ENCODE measurements around the gene IPO9. TPM values are rescaled to one million over a fixed set of nuclear protein-coding genes. Genes with fewer than 3 reads are reported as not detected.
"Not testable (repeated sequence)": the region's sequence is repeated elsewhere in the genome, so short reads cannot be mapped to it uniquely, and the experiment has no call there.

IPO9 gene
- total and polyA plus RNA-seq, 2 donors: 19.6 to 31.3 TPM

DNA sequence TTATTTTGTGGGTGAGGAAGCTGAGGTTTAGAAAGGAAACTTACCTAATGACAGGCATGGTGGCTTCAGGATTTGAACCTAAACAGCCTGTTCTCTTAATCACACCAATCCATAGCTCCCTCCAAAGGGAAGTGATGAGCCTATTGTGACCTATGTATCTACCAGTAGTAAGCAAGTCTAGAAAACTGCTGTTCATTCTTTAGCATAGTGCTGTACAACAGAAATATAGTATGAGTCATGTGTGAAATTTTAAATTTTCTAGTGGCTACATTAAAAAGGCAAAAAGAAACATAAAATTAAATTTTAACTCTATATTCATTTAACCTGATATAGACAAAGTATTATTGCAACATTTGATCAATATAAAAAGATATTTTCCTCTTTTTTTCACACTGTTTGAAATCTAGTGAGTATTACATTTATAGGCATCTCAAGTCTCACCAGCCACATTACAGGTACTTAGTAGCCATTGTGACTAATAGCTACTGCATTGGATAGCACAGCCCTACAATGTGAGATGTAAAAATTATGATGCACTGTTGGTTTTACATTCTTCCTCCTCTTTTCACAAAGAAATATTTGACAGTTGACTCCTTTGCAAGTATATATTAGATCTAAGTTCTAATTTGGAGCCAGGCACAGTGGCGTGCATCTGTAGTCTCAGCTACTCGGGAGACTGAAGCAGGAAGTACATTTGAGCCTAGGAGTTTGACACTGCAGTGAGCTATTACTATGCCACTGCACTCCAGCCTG is 16.6 kb downstream of the IPO9 start:
- peaks cover 5% of the 10 kb centered on the region for H3K36me3 ChIP-seq (ENCODE audit: insufficient read depth)
- no peak overlapping the region for H3K4me3 ChIP-seq (ENCODE audit: low read depth, low read length)
- 73% methylated on average over 2 of the region's 2 CpGs for WGBS
- H3K27ac ChIP-seq (ENCODE audit: low read depth): no peak overlapping the region
- no peak for DNase-seq (ENCODE audit: extremely low spot score)
- H3K4me1 ChIP-seq (ENCODE audit: insufficient read depth): no peaks in the 10 kb centered on the region

DNA sequence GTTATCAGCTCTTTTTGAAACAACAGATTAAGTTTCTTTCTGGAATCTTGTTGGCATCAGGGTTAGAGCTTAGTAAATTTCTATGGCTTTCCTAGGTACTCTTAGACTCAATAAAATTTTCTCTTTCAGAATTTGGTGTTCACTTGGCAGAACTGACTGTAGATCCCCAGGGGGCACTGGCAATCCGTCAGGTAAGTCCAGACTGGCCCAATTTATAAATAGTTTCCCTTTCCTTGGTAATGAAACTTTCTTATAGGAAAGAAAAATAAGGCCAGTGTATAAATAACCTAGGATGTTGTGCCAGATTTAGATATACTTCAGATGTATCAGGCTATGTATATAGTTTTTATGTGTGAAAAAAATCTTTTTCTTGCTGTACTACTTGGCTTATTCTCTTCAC is 18.2 kb downstream of the IPO9 start:
- peaks cover 5% of the 10 kb centered on the region for H3K36me3 ChIP-seq (ENCODE audit: insufficient read depth)
- WGBS: 62% methylated on average over 1 of the region's 1 CpG
- H3K27ac ChIP-seq (ENCODE audit: low read depth): no peak overlapping the region
- H3K4me1 ChIP-seq (ENCODE audit: insufficient read depth): no peaks in the 10 kb centered on the region
- DNase-seq (ENCODE audit: extremely low spot score): no peak
- no peak overlapping the region for H3K4me3 ChIP-seq (ENCODE audit: low read depth, low read length)

- Histone ChIP-seq H3K4me1 (ENCODE audit: insufficient read depth) (no peaks in the 10 kb centered on the region), H3K36me3 (ENCODE audit: insufficient read depth) (peaks cover 5% of the 10 kb centered on the region), H3K27ac (ENCODE audit: low read depth) (no peak overlapping the region), H3K4me3 (ENCODE audit: low read depth, low read length) (no peak overlapping the region)
- WGBS: 93% methylated on average over 6 of the region's 6 CpGs
- DNase-seq (ENCODE audit: extremely low spot score): no peak
Measured at GRCh38 chr1:201848230-201848629, 19.3 kb downstream of the IPO9 start.

- Histone ChIP-seq H3K36me3 (ENCODE audit: insufficient read depth) (peaks cover 5% of the 10 kb centered on the region), H3K4me1 (ENCODE audit: insufficient read depth) (no peaks in the 10 kb centered on the region), H3K4me3 (ENCODE audit: low read depth, low read length) (no peak overlapping the region), H3K27ac (ENCODE audit: low read depth) (no peak overlapping the region)
- WGBS: 85% methylated on average over 2 of the region's 2 CpGs
- DNase-seq (ENCODE audit: extremely low spot score): no peak
Measured at GRCh38 chr1:201849372-201850052, 20.6 kb downstream of the IPO9 start.

DNA sequence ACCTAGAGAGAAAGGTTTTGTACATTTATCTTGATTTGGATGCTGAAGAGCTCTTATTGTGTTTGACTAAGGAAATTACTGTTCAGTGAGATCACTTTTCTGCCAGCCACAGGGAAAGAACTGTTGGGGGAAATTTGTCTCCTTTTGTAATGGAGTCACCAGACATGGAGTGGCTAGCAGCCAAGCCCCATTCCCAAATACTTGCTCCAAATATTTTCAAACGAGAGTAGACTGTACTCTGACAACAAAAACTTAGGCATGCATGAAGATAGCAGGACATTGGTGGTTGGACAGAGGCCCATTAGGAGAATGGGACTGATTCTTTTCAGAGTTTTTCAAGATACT is 21.1 kb downstream of the IPO9 start:
- 11% methylated on average over 1 of the region's 1 CpG for whole genome bisulfite sequencing

DNA sequence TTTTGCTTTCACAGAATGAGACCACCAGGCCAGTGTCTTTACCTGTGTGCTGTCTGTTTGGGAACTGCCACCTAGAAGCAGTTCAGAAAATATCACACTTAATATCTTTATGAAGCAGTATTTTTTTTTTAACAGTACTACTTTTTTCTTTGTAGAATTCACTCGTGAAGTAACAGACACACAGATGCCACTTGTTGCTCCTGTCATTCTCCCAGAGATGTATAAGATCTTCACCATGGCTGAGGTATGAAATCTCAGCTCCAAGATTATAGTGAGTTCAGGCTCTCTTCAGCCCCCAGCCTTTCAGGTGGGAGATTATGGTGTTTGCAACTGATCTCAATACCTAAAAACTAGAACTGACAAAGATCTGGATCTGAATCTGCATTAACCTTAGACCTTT is 23.0 kb downstream of the IPO9 start:
- Histone ChIP-seq H3K27ac (ENCODE audit: low read depth) (no peak overlapping the region), H3K36me3 (ENCODE audit: insufficient read depth) (peaks cover 12% of the 10 kb centered on the region), H3K4me3 (ENCODE audit: low read depth, low read length) (no peak overlapping the region), H3K4me1 (ENCODE audit: insufficient read depth) (no peaks in the 10 kb centered on the region)
- DNase-seq (ENCODE audit: extremely low spot score): no peak
- 88% methylated on average over 1 of the region's 1 CpG for WGBS

More for the DNA sequence above, 21.1 kb downstream of the IPO9 start:
- Histone ChIP-seq H3K27ac (ENCODE audit: low read depth) (no peak overlapping the region), H3K36me3 (ENCODE audit: insufficient read depth) (peaks cover 5% of the 10 kb centered on the region), H3K4me1 (ENCODE audit: insufficient read depth) (no peaks in the 10 kb centered on the region), H3K4me3 (ENCODE audit: low read depth, low read length) (no peak overlapping the region)
- DNase-seq (ENCODE audit: extremely low spot score): no peak

GRCh38 chr1:201856722-201857121 is 27.8 kb downstream of the IPO9 start:
- not testable (repeated sequence) for H3K4me3 ChIP-seq (ENCODE audit: low read depth, low read length); DNase-seq (ENCODE audit: extremely low spot score); H3K4me1 ChIP-seq (ENCODE audit: insufficient read depth); H3K27ac ChIP-seq (ENCODE audit: low read depth)
- peaks cover 11% of the 10 kb centered on the region for H3K36me3 ChIP-seq (ENCODE audit: insufficient read depth)
- 98% methylated on average over 2 of the region's 2 CpGs for WGBS

DNA sequence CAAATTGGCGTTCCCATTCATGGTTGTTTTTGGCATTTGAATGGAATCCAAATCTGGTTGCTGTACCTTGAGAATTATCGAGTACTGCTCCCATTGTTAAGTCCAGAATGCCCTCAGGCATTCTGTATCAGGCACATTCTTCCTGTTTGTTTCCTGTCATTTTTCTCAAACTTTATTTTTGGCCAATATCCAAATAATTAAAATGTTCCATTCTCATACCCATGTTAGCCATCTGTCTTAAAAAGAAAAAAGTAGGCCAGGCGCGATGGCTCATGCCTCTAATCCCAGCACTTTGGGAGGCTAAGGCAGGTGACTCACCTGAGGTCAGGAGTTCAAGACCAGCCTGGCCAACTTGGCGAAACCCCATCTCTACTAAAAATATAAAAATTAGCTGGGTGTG is 30.5 kb downstream of the IPO9 start:
- Histone ChIP-seq H3K36me3 (ENCODE audit: insufficient read depth) (peaks cover 11% of the 10 kb centered on the region), H3K27ac (ENCODE audit: low read depth) (no peak overlapping the region), H3K4me1 (ENCODE audit: insufficient read depth) (no peaks in the 10 kb centered on the region), H3K4me3 (ENCODE audit: low read depth, low read length) (no peak overlapping the region)
- WGBS: 86% methylated on average over 5 of the region's 5 CpGs
- no peak for DNase-seq (ENCODE audit: extremely low spot score)

- no peaks in the 10 kb centered on the region for H3K4me1 ChIP-seq (ENCODE audit: insufficient read depth)
- no peak overlapping the region for H3K27ac ChIP-seq (ENCODE audit: low read depth)
- H3K36me3 ChIP-seq (ENCODE audit: insufficient read depth): peaks cover 6% of the 10 kb centered on the region
- WGBS: 70% methylated on average over 7 of the region's 7 CpGs
- no peak for DNase-seq (ENCODE audit: extremely low spot score)
- no peak overlapping the region for H3K4me3 ChIP-seq (ENCODE audit: low read depth, low read length)
Measured at GRCh38 chr1:201861448-201861847, 32.5 kb downstream of the IPO9 start.

GRCh38 chr1:201870397-201870796 is 41.4 kb downstream of the IPO9 start:
- DNase-seq (ENCODE audit: extremely low spot score): no peak
- Histone ChIP-seq H3K4me3 (ENCODE audit: low read depth, low read length) (no peak overlapping the region), H3K36me3 (ENCODE audit: insufficient read depth) (peaks cover 8% of the 10 kb centered on the region), H3K27ac (ENCODE audit: low read depth) (no peak overlapping the region), H3K4me1 (ENCODE audit: insufficient read depth) (no peaks in the 10 kb centered on the region)
- 84% methylated on average over 10 of the region's 10 CpGs for WGBS

GRCh38 chr1:201874672-201875071 is 45.7 kb downstream of the IPO9 start:
- Histone ChIP-seq H3K27ac (ENCODE audit: low read depth) (no peak overlapping the region), H3K4me1 (ENCODE audit: insufficient read depth) (no peaks in the 10 kb centered on the region), H3K4me3 (ENCODE audit: low read depth, low read length) (no peak overlapping the region), H3K36me3 (ENCODE audit: insufficient read depth) (peaks cover 7% of the 10 kb centered on the region)
- WGBS: 98% methylated on average over 1 of the region's 1 CpG
- no peak for DNase-seq (ENCODE audit: extremely low spot score)

DNA sequence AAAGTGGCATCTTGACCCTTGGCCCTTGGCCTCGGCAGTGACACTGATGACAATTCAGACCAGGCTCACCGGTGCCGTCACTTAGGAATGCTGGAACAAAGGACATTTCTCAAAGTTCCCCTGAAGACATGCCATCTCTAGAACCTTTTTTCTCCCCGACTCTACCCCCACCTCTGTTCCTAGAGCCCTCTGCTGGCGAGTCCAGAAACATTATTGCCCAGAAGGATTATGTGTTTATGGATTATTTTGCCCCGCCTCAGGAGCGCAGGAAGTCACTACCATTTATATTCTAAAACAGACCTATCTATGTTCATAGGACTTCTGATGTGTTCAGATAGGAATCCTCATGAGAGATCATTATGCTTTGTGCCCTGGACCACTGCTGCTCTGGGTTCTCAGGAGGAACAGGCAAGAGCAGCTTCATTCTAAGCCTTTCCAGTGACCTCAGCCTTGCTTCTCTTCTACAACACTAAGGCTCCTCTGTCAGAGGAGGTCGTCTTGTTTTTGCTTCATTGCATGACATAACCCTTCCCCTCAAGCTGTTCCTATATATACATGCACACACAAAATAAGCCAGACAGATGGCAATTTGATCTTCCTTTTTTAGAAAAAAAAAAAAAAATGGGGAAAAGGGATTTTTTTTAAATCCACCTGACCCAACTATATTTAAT is 47.3 kb downstream of the IPO9 start:
- WGBS: 66% methylated on average over 8 of the region's 8 CpGs
- peaks cover 2% of the 10 kb centered on the region for H3K36me3 ChIP-seq (ENCODE audit: insufficient read depth)
- no peak for DNase-seq (ENCODE audit: extremely low spot score)
- H3K4me1 ChIP-seq (ENCODE audit: insufficient read depth): no peaks in the 10 kb centered on the region
- no peak overlapping the region for H3K4me3 ChIP-seq (ENCODE audit: low read depth, low read length)
- no peak overlapping the region for H3K27ac ChIP-seq (ENCODE audit: low read depth)

DNA sequence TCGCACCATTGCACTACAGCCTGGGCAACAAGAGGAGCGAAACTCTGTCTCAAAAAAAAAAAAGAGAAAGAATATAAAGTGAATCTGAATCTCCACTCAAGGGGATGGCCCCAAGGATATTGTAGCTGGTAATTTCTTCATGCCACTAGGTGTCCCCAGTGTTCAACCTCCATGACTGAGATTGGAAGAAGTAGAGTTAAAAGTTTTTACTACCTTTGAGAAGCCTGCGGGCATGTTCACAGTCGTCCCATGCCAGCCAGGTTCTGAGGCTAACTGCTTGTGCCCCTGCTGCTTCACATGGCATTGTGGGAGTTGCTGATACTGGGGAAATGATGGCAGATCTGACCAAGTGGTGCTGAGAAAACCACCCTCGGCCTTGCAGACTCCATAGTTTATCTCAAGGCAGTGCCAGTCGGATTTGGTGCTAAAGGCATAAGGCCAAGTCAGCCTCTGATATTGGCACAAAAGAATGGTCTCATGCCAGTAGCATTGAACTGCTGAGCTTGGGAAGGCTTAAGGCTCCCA is 49.0 kb downstream of the IPO9 start:
- no peaks in the 10 kb centered on the region for H3K4me1 ChIP-seq (ENCODE audit: insufficient read depth)
- DNase-seq (ENCODE audit: extremely low spot score): no peak
- no peak overlapping the region for H3K27ac ChIP-seq (ENCODE audit: low read depth)
- no peak overlapping the region for H3K4me3 ChIP-seq (ENCODE audit: low read depth, low read length)
- WGBS: 44% methylated on average over 6 of the region's 6 CpGs
- no peaks in the 10 kb centered on the region for H3K36me3 ChIP-seq (ENCODE audit: insufficient read depth)

Measured in urinary bladder (tissue), 4 donors.